Lower leg skin (tissue), 4 donors: Measurements from ENCODE around the gene ASB2. TPM values are rescaled to one million over a fixed set of nuclear protein-coding genes. Genes with fewer than 3 reads are reported as not detected.

Source experiments
- DNase-seq, 2 donors: peaks; one replicate each; pipeline ENCODE4 v3.0.0-alpha.2; 2019; ENCODE audit warnings: low spot score in 2 of 2
- H3K4me3 ChIP-seq: fragments of 200-600 bp; sonication (generic); 2 replicates; pipeline ENCODE4 v1.5.1; 2017; ENCODE audit warnings: mild to moderate bottlenecking, low read depth; ENCODE audit not compliant: poor library complexity, severe bottlenecking
- POLR2A ChIP-seq, 2 donors: fragments of 450-650 bp; IDR thresholded peaks; one replicate each; pipeline ENCODE4 v1.6.1; 2016 to 2017; ENCODE audit warnings: antibody characterized with exemption in 2 of 2, mild to moderate bottlenecking in 1 of 2, moderate library complexity in 1 of 2
- WGBS, 2 donors: methylation state at CpG; one replicate each; pipeline ENCODE4 v1.1.5; 2018; 5-methylcytosine and 5-hydroxymethylcytosine counted together
- intact Hi-C: fragments of 100-400 bp; cut with DNase I; formaldehyde crosslinking; loops from one replicate; pipeline ENCODE4 v1.15.0; 2023; ENCODE audit warnings: low total_unique reads
- total RNA-seq, 4 donors: library from RNA; depleted of rRNA; stranded (reverse); fragments of >200 nt; gene quantifications; one replicate each; pipeline ENCODE4 v1.1.0, GENCODE V29; 2016
- TF ChIP-seq, protein P1 (sequence below), 3 donors: fragments of 450-650 bp; IDR thresholded peaks; one replicate each; pipeline ENCODE4 v1.5.1; 2016; ENCODE audit warnings: antibody characterized with exemption in 3 of 3, mild to moderate bottlenecking in 3 of 3, moderate library complexity in 2 of 3

ASB2 gene
- total RNA-seq, 4 donors from 2014 or later = 0.46 to 5.4 (median 1.8) TPM

DNA sequence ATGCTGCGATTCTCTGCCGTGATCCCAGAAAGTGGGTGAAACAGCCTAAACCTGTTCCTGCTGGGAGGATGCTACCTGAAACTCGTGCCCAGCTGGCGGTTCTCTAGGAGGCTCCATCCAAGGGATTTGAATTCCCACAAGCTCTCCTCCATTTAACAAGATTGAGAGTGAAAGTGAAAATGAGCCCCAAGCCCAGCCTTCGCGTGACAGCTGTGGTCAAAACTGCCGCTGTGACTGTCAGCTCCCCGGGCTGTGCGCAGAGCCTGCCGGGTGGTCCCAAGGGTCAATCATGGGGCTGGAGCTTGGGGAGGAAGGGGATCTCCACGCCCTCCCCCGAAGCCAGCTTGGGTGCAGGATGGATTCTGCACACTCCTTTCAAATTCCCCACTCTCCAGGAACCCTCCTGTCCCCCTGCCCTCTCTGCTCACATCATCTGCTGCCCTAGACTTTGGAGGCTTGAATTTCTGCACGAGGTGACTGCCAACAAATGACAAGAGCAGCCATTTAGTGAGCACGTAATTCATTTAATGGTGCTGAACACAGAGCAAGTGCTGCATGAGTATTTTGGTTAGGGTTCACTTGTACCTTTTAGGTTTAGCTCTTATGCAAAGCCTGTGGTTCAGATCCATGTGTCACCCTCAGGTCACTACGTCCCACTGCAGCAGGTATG is 5.3 kb downstream of the ASB2 start:
- TF ChIP-seq, protein P1, sequence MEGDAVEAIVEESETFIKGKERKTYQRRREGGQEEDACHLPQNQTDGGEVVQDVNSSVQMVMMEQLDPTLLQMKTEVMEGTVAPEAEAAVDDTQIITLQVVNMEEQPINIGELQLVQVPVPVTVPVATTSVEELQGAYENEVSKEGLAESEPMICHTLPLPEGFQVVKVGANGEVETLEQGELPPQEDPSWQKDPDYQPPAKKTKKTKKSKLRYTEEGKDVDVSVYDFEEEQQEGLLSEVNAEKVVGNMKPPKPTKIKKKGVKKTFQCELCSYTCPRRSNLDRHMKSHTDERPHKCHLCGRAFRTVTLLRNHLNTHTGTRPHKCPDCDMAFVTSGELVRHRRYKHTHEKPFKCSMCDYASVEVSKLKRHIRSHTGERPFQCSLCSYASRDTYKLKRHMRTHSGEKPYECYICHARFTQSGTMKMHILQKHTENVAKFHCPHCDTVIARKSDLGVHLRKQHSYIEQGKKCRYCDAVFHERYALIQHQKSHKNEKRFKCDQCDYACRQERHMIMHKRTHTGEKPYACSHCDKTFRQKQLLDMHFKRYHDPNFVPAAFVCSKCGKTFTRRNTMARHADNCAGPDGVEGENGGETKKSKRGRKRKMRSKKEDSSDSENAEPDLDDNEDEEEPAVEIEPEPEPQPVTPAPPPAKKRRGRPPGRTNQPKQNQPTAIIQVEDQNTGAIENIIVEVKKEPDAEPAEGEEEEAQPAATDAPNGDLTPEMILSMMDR (IDR thresholded peaks at IDR 0.05) = no peak
- TF ChIP-seq POLR2A (IDR thresholded peaks at IDR 0.05) = no peak
- DNase-seq = no peak
- no peak overlapping the region for H3K4me3 ChIP-seq
- intact Hi-C loops = no loop called here
- WGBS, 2 donors = 35 to 41% methylated on average over 15 of the region's 15 CpGs

DNA sequence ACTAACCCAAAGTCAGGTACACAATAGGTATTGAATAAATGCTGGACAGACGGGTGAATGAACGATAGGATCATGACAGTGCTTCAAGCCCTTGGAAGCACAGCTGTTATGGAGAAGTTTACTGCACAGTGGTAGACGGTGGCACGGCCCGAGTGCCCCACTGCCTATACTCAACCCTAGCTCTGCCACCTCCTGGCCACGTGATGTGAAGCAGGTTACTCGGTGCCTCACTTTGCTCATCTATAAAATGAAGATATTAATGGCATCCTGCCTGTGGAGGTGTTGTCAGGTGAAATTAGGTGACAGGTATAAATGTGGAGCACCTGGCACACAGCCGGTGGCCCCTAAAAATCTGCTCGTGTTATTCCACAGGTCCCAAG is 5.8 kb downstream of the ASB2 start:
- H3K4me3 ChIP-seq = no peak overlapping the region
- DNase-seq = no peak
- intact Hi-C loops = no loop called here
- no peak for TF ChIP-seq POLR2A (IDR thresholded peaks at IDR 0.05)
- TF ChIP-seq, protein P1 (IDR thresholded peaks at IDR 0.05) = no peak
- WGBS, 2 donors = 33 to 36% methylated on average over 9 of the region's 9 CpGs

DNA sequence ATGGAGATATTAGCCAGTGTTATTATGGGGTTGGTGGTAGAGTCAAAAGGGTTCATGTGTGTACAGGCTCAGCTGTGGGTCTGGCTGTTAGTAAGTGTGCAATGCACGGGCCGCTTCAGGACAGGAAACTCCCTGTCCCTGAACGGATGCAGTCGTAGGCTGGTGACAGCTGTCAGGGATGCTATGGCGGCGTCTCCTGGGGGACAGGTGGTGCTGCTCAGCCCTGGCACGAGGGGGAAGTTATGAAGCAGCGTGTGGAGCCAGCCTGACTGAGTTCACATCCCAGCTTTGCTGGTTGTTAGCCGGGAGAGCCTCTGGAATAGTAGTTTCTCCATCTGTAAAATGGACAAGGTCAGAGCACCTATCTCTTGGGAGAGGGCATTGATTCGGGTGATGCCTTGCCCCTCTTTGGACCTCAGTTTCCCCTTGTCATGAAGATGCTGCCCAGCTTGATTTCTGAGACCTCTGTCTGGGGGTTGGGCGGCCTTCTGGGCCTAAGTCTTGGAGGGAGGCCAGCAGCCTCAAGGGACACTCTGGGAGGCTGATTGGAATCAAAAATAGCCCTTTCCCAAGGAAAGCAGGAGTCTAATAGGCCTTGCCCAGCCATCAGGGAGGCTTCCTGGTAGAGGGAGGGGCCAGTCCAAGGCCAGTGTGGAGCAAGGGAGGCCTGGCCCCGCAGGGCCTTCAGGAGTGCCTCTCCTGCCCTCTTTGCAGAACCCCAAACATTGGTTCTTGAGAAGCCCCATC is 7.1 kb downstream of the ASB2 start:
- WGBS, 2 donors = 75 to 90% methylated on average over 12 of the region's 12 CpGs
- no peak overlapping the region for H3K4me3 ChIP-seq
- DNase-seq = no peak
- intact Hi-C loops = no loop called here
- no peak for TF ChIP-seq POLR2A (IDR thresholded peaks at IDR 0.05)
- TF ChIP-seq, protein P1 (IDR thresholded peaks at IDR 0.05) = no peak

DNA sequence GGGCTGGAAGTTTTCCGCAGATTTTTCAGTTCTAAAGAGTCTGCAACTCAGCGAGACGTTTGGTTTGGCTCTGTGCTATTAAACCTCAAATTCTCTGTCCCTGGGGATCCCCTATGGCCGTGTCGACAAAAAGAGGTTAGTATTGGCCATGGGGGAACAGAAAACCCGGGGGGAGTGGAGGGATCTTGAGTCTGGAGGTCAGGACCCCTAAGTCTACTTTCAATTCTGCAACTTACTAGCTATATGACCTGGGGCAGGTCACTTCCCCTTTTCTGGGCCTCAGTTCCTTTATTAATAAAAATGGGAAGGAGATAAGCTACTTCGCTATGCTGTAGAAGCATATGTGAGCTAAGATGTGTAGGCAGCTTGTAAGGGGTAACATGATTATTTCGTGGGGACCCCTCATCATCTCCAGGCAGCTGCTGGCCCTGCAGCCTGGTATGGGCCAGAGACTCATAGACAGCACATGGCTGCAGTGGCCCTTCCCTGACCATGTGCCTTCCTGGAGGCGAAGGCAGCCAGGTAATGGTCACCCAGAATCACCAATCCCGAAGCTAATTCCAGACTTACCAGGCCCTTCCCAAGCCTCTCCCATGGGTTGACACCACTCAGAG is 8.6 kb downstream of the ASB2 start:
- H3K4me3 ChIP-seq = no peak overlapping the region
- WGBS, 2 donors = 60 to 64% methylated on average over 10 of the region's 10 CpGs
- DNase-seq = no peak
- intact Hi-C loops = no loop called here
- TF ChIP-seq, protein P1 (IDR thresholded peaks at IDR 0.05) = no peak
- TF ChIP-seq POLR2A (IDR thresholded peaks at IDR 0.05) = no peak

DNA sequence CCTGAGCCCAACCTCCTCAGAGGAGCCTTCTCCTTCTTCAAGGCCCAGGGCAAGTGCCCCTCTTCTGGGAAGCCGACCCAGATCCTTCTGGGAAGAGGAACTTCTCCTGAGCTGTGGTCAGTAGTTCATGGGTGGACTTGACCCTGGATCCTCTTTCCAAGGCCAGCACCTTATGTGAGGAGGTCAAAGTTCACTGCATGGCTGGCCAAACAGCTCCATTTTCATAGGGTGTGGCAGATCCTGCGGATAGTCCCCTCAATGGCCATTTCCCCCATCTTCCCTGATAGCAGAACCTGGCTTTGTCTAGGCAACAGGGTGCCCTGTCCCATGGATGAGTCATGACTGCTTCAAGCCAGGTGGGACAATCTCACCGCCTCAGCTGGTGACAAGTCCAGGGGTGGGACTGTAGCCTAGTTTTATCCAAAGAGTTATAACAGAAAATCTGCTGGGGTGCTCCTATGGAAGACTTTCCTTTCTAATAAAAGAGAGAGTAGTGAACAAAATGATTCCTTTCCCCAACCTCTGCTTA is 10.4 kb downstream of the ASB2 start:
- WGBS, 2 donors = 88 to 93% methylated on average over 3 of the region's 3 CpGs
- intact Hi-C loops = no loop called here
- TF ChIP-seq, protein P1 (IDR thresholded peaks at IDR 0.05) = no peak
- no peak for DNase-seq
- no peak overlapping the region for H3K4me3 ChIP-seq
